Endothelial cell (in vitro differentiated cells): Measurements from ENCODE around the gene ADGRG3. TPM values are rescaled to one million over a fixed set of nuclear protein-coding genes. Genes with fewer than 3 reads are reported as not detected.

Source experiments
- DNase-seq: peaks from one replicate; pipeline ENCODE4 v3.0.0; 2021; ENCODE audit warnings: low spot score
- H3K27ac Mint-ChIP-seq: one replicate; pipeline ENCODE4 v1.8.0; 2021; ENCODE audit warnings: mixed read lengths, inconsistent platforms; ENCODE audit not compliant: unreplicated experiment
- H3K27me3 Mint-ChIP-seq: one replicate; pipeline ENCODE4 v1.8.0; 2021; ENCODE audit warnings: mild to moderate bottlenecking, moderate library complexity, mixed read lengths, inconsistent platforms; ENCODE audit not compliant: unreplicated experiment
- H3K36me3 Mint-ChIP-seq: one replicate; pipeline ENCODE4 v1.8.0; 2021; ENCODE audit warnings: mild to moderate bottlenecking, low read depth, mixed read lengths, inconsistent platforms; ENCODE audit not compliant: unreplicated experiment
- H3K4me1 Mint-ChIP-seq: one replicate; pipeline ENCODE4 v1.8.0; 2021; ENCODE audit warnings: mild to moderate bottlenecking, mixed read lengths, inconsistent platforms; ENCODE audit not compliant: unreplicated experiment
- H3K4me3 Mint-ChIP-seq: one replicate; pipeline ENCODE4 v1.8.0; 2021; ENCODE audit warnings: mild to moderate bottlenecking, mixed read lengths, inconsistent platforms; ENCODE audit not compliant: unreplicated experiment
- H3K9me3 Mint-ChIP-seq: one replicate; pipeline ENCODE4 v1.8.0; 2021; ENCODE audit warnings: mixed read lengths, inconsistent platforms; ENCODE audit not compliant: unreplicated experiment
- CTCF ChIP-seq: fragments of 200-600 bp; sonication (generic); IDR thresholded peaks from one replicate; pipeline ENCODE4 v1.5.0; 2021; ENCODE audit warnings: antibody characterized with exemption; ENCODE audit not compliant: unreplicated experiment
- total RNA-seq: library from RNA; stranded (reverse); fragmentation: NEBNext Ultra II Directional; extraction: Animal tissue kit (Norgen Biotek cat#: 25700); gene quantifications from one replicate; pipeline ENCODE4 v1.2.1, GENCODE V29; 2021; ENCODE audit not compliant: unreplicated experiment

ADGRG3 gene
- total RNA-seq, 1 donor from 2014 or later: 0.31 TPM

- no peak for TF ChIP-seq CTCF
- peaks cover 9% of the 10 kb centered on the region for H3K27me3 Mint-ChIP-seq
- DNase-seq: no peak
- no peak overlapping the region for H3K27ac Mint-ChIP-seq
- H3K9me3 Mint-ChIP-seq: no peaks in the 10 kb centered on the region
- H3K36me3 Mint-ChIP-seq: peaks cover 3% of the 10 kb centered on the region
- peaks cover 26% of the 10 kb centered on the region for H3K4me1 Mint-ChIP-seq
- H3K4me3 Mint-ChIP-seq: no peak overlapping the region
Measured at GRCh38 chr16:57664662-57665025, 3.5 kb upstream of the ADGRG3 start.

GRCh38 chr16:57665541-57665940 is 2.6 kb upstream of the ADGRG3 start:
- no peak overlapping the region for H3K27ac Mint-ChIP-seq
- no peak overlapping the region for H3K4me3 Mint-ChIP-seq
- H3K36me3 Mint-ChIP-seq: peaks cover 3% of the 10 kb centered on the region
- TF ChIP-seq CTCF: no peak
- no peak for DNase-seq
- H3K27me3 Mint-ChIP-seq: peaks cover 9% of the 10 kb centered on the region
- H3K4me1 Mint-ChIP-seq: peaks cover 31% of the 10 kb centered on the region
- H3K9me3 Mint-ChIP-seq: no peaks in the 10 kb centered on the region

GRCh38 chr16:57666353-57667047 is 1.6 kb upstream of the ADGRG3 start:
- no peaks in the 10 kb centered on the region for H3K9me3 Mint-ChIP-seq
- H3K36me3 Mint-ChIP-seq: peaks cover 3% of the 10 kb centered on the region
- H3K4me3 Mint-ChIP-seq: no peak overlapping the region
- DNase-seq: no peak
- H3K4me1 Mint-ChIP-seq: peaks cover 37% of the 10 kb centered on the region
- no peak overlapping the region for H3K27ac Mint-ChIP-seq
- TF ChIP-seq CTCF: no peak
- H3K27me3 Mint-ChIP-seq: peaks cover 9% of the 10 kb centered on the region

- Mint-ChIP-seq H3K36me3 (peaks cover 3% of the 10 kb centered on the region), H3K27me3 (peaks cover 9% of the 10 kb centered on the region), H3K9me3 (no peaks in the 10 kb centered on the region), H3K4me1 (peaks cover 37% of the 10 kb centered on the region), H3K27ac (no peak overlapping the region), H3K4me3 (no peak overlapping the region)
- DNase-seq: no peak
- TF ChIP-seq CTCF: no peak
Measured at GRCh38 chr16:57667048-57667525, 1.0 kb upstream of the ADGRG3 start.

- Mint-ChIP-seq H3K36me3 (peaks cover 3% of the 10 kb centered on the region), H3K9me3 (no peaks in the 10 kb centered on the region), H3K27ac (no peak overlapping the region), H3K4me1 (peaks cover 37% of the 10 kb centered on the region), H3K27me3 (peaks cover 9% of the 10 kb centered on the region), H3K4me3 (no peak overlapping the region)
- no peak for DNase-seq
- no peak for TF ChIP-seq CTCF
Measured at GRCh38 chr16:57667526-57668262, 412 bp upstream of the ADGRG3 start.
